Measurements from ENCODE around the gene SLC38A10.

SLC38A10 gene

GRCh38 chr17:81251709-81252301 is 43.3 kb downstream of the SLC38A10 start:
- DNase-seq = no peak

DNA sequence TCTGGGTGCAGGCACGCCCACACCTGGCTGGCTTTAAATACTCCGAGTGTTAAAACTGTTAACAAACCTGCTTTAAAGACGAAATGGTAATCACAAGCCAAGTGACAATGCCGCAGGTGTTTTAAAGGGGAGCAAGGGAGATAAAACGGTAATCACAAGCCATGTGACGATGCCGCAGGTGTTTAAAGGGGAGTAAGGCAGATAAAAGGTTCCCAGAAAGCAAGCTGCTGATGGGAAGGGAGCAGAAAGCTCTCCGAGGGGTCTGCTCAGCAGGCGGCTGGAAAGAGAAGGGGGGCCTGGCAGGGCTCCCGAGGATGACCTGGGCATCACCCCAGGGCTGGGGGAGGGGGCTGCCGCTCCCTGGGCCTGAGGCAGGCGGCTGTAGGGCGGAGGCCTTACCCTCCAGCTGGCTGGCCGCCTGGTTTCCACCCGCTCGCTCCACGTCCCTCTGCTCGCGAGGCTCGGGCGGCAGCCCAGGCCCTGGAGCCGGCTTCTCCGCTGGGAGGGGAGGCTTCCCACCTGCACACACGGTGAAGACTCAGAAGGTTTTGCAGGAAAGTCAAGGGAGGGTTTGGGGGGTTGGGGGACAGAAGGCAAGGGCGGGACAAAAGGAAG is 43.9 kb downstream of the SLC38A10 start:
- DNase-seq = no peak

DNA sequence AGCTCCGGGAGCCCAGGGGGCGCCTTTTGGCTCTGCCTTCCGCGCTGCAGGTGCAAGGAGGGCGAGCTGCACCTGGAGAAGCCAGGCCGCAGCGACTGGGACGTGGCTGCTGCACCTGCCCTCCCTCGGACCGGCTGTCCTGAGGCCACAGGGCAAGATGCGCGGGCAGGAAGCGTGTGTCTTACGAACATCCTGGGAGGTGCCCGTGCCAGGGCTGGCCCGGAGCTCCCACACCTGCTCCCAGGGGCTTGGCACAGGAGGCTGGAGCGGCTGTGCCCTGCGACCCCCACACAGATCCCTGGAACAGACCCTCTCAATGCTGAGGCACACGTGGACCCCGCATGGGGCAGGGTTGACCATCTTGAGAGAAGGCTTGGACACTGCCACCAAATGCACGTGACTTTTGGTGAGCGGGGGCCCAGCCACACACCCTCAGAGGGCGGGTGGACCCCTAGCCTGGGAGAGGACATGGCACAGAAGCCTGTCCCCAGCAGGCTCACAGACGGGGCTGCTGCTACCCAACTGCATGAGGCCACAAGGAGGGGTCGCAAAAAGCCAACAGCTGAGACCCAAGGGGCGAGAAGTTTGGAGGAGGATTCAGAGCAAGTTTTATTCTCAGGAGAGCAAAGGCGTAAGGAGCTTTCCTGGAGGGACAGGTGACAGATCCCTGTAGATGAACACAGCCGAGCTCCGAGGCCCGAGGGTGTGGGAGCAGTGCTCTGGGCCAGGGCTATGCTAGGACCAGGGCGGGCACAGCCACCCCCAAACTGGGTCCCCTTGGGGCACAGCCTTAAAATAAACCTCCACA is 44.6 kb downstream of the SLC38A10 start:
- no peak for DNase-seq

GRCh38 chr17:81249223-81250040 is 45.7 kb downstream of the SLC38A10 start:
- DNase-seq = no peak

- DNase-seq = no peak
Measured at GRCh38 chr17:81248649-81249048, 46.5 kb downstream of the SLC38A10 start.

DNA sequence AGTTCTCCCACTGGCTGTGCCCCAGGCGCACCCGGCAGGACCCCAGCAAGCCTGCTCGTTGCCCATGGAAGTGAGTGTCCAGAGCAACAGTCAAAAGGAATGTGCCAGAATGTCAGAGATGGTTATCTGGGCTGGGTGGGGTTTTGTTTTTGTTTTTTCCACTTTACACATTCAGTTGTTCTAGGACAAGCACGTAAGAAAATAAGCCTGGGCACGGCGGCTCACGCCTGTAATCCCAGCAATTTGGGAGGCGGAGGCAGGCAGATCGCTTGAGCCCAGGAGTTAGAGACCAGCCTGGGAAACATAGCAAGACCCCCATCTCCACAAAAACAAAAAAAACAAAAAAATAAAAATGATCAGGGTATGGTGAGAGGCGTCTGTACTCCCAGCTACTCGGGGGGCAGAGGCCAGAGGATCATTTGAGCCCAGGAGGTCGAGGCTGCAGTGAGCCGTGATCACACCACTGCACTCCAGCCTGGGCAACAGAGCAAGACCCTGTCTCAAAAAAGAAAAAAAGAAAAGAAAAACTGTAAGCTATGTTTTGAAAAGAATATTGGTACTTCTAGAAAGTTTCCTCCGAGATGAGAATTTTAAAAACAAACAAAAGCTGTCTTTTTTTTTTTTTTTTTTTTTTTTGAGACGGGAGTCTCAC is 47.6 kb downstream of the SLC38A10 start:
- DNase-seq = no peak

DNA sequence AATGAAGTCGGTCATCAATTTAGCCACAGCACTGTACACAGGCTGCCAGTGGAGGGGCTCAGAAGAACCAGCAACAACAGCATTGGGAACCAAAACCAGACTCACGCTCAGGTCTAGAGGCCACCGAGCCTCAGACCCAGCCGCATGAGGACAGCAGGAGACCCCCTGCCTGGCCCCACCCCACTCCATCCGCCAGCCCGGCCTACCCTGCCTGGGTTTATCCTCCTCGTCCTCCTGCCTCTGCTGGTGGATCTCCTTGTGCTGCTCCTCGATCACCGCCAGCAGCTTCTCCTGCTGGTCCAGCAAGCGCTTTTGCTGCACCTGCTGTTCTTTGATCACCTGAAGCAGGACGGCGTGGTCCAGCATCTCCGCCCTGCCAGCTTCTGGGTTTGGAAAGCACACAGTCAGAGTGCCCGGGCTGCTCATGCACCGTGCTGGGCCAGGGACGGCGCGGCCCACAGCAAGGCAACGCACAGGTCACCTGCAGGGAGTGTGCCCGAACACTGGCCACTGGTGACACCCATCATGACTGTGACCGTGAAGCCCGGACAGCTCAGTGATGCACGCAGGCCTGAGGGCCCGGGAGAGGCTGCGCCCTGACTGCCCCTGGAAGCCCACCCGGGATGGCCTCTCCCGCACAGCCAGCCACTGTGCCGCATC is 48.3 kb downstream of the SLC38A10 start:
- no peak for DNase-seq

DNA sequence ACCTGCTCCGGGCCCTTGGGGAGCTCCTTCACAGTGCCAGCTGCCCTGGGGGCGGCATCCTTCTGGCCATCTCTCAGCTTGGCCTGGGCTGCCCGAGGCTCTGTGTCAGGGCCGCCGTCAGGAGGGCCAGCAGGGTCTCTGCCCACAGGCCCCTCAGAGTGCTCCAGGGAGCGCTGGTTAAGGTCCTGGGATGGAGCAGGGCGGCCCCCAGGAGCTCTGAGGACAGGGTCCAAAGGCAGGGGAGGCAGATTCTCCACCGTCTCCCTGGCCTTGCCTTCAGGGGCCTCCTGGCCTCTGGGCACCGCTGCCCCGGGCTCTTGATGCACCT is 48.8 kb downstream of the SLC38A10 start:
- DNase-seq = no peak

GRCh38 chr17:81245665-81246342 is 49.3 kb downstream of the SLC38A10 start:
- no peak for DNase-seq

GRCh38 chr17:81245024-81245664 is 50.0 kb downstream of the SLC38A10 start:
- DNase-seq = no peak

DNA sequence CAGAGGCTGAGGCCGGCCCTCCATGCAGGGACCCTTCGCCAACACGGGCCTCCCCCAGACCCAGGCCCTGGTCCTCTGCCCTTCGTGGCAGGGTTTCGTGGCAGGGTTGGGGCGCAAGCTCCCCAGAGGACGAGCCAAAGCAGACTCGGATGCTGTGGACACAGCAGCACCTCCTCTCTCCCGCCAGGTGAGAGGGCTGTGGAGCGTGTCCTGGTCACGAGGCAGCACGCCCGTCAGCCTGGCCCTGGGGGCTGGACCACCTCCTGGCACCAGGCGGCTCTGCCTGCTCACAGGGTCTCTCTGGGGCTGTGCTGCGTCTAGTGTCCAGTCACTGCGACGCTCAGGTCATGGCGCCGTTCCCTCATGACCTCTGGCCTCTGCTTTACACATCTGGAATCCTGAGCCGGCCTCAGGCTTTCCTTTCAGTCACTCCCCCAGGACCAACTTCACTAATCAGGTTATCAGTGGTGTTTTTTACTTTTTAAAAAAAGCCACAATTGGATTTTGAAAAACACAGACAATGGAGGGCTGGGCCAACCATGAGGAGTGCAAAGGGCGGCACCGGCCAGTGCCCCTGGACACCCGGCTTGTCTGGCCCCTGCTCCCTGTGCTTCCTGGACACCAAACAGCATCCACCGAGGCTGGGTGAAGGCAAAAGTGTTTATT is 50.6 kb downstream of the SLC38A10 start:
- no peak for DNase-seq

GRCh38 chr17:81243333-81243664 is 51.8 kb downstream of the SLC38A10 start:
- no peak for DNase-seq

GRCh38 chr17:81242421-81243332 is 52.4 kb downstream of the SLC38A10 start:
- no peak for DNase-seq

- peak; percentile 38 for DNase-seq
Measured at GRCh38 chr17:81241648-81242420, 53.3 kb downstream of the SLC38A10 start.

DNA sequence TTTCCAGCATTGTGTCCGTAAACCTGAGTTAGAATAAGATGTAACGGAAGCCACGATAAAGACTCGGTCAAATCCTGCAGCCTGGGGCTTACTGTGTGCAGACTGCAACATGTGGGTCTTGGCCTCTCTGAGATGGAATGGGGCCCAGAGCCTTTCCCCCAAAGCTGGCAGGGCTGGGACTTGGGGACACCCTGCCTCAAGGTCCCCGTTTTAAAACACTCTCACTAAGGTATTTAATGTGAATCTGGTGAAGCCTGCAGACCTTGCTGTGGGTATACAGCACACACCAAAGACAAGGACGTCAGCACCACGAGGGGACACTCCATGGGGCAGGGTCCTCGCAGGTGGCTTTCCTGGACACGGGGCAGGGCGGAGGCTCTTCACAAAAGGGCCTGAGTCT is 53.9 kb downstream of the SLC38A10 start:
- DNase-seq = no peak

- no peak for DNase-seq
Measured at GRCh38 chr17:81240761-81241160, 54.3 kb downstream of the SLC38A10 start.

DNA sequence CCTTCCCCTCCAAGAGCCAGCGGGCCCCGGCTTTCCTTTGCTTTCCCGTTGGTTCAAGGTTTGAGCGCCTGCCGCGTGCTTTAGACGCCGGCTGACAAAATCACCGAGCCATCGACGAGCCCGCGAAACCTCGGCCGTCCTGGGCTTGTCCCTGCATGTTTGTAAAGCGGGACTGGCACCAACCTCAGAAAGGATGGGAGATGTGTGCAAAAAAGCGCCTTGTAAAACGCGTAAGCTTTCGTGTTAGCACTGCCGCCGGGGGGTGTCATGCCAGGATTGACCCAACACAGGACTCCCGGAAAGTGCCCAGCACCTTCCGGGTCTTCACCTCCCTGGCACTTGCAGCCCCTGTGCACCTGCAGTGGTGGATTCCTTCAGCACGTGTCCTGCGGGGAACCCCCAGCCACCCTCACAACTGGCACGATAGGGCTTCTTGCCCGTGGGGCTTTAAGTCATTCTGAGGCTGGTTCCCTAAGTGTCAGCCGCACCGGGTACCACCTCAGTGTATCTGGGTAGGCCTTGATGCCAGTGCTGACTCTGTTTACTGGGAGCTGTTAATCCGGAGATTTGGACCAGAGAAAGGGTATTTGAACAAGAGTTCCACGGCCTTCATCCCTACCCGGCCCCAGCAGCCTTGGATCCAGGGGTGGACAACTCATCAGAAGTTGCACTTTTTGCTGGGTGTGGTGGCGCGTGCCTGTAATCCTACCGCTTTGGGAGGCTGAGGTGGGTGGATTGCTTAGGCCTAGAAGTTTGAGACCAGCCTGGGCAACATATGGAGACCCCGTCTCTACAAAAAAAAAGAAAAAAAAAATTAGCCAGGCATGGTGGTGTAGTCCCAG is 55.2 kb downstream of the SLC38A10 start:
- no peak for DNase-seq

Data from GDM1 (cell line).